ENCODE results near the gene SLC25A6. TPM values are rescaled to one million over a fixed set of nuclear protein-coding genes. Genes with fewer than 3 reads are reported as not detected.
"Not testable (repeated sequence)": the region's sequence is repeated elsewhere in the genome, so short reads cannot be mapped to it uniquely, and the experiment has no call there.

Gene SLC25A6
- total RNA-seq, 1 donor from 2014 or later = 442 TPM

GRCh38 chrX:1378306-1378759, 13.6 kb downstream of the SLC25A6 start:
- no peak overlapping the region for H3K4me3 ChIP-seq
- H3K9me3 ChIP-seq = no peaks in the 10 kb centered on the region
- intact Hi-C loops (cut with DNase I) = no loop called here
- no peak for DNase-seq (ENCODE audit: extremely low spot score in 2 of 2)
- H3K27me3 ChIP-seq = no peaks in the 10 kb centered on the region
- TF ChIP-seq POLR2AphosphoS5 (IDR thresholded peaks at IDR 0.05; ENCODE audit: insufficient read depth in 1 of 2, low read depth in 1 of 2) = no peak
- no peak for TF ChIP-seq CTCF (IDR thresholded peaks at IDR 0.05)
- TF ChIP-seq POLR2A (IDR thresholded peaks at IDR 0.05) = no peak
- H3K27ac ChIP-seq = no peak overlapping the region
- no peaks in the 10 kb centered on the region for H3K4me1 ChIP-seq
- no peaks in the 10 kb centered on the region for H3K36me3 ChIP-seq

- H3K27me3 ChIP-seq = no peaks in the 10 kb centered on the region
- H3K27ac ChIP-seq = no peak overlapping the region
- intact Hi-C loops (cut with DNase I) = no loop called here
- no peak for DNase-seq (ENCODE audit: extremely low spot score in 2 of 2)
- no peaks in the 10 kb centered on the region for H3K4me1 ChIP-seq
- TF ChIP-seq POLR2A (IDR thresholded peaks at IDR 0.05) (no peak), POLR2AphosphoS5 (IDR thresholded peaks at IDR 0.05; ENCODE audit: insufficient read depth in 1 of 2, low read depth in 1 of 2) (no peak), CTCF (IDR thresholded peaks at IDR 0.05) (no peak)
- H3K9me3 ChIP-seq = no peaks in the 10 kb centered on the region
- H3K36me3 ChIP-seq = peaks cover 0 to 4% of the 10 kb centered on the region in 2 donors
- H3K4me3 ChIP-seq = no peak overlapping the region
These were observed 23.6 kb downstream of the SLC25A6 start for GRCh38 chrX:1368385-1368698.

- H3K4me1 ChIP-seq; H3K9me3 ChIP-seq; H3K27ac ChIP-seq; intact Hi-C loops (cut with DNase I); H3K4me3 ChIP-seq; H3K27me3 ChIP-seq; H3K36me3 ChIP-seq; DNase-seq (ENCODE audit: extremely low spot score in 2 of 2): not testable (repeated sequence)
These were observed 25.6 kb downstream of the SLC25A6 start for GRCh38 chrX:1366363-1366762.

- no peak for DNase-seq (ENCODE audit: extremely low spot score in 2 of 2)
- intact Hi-C loops (cut with DNase I) = no loop called here
- Histone ChIP-seq H3K4me3 (no peak overlapping the region), H3K9me3 (no peaks in the 10 kb centered on the region), H3K36me3 (peaks cover 0 to 21% of the 10 kb centered on the region in 2 donors), H3K4me1 (no peaks in the 10 kb centered on the region), H3K27me3 (no peaks in the 10 kb centered on the region), H3K27ac (no peak overlapping the region)
- TF ChIP-seq POLR2AphosphoS5 (IDR thresholded peaks at IDR 0.05; ENCODE audit: insufficient read depth in 1 of 2, low read depth in 1 of 2) (no peak), POLR2A (IDR thresholded peaks at IDR 0.05) (no peak), CTCF (IDR thresholded peaks at IDR 0.05) (no peak)
These were observed 30.0 kb downstream of the SLC25A6 start for GRCh38 chrX:1361910-1362309.

GRCh38 chrX:1361275-1361674, 30.6 kb downstream of the SLC25A6 start:
- no peak overlapping the region for H3K27ac ChIP-seq
- no peaks in the 10 kb centered on the region for H3K27me3 ChIP-seq
- H3K36me3 ChIP-seq = peaks cover 0 to 21% of the 10 kb centered on the region in 2 donors
- H3K4me3 ChIP-seq = no peak overlapping the region
- DNase-seq (ENCODE audit: extremely low spot score in 2 of 2) = no peak
- H3K9me3 ChIP-seq = no peaks in the 10 kb centered on the region
- TF ChIP-seq POLR2AphosphoS5 (IDR thresholded peaks at IDR 0.05; ENCODE audit: insufficient read depth in 1 of 2, low read depth in 1 of 2) (no peak), POLR2A (IDR thresholded peaks at IDR 0.05) (no peak), CTCF (IDR thresholded peaks at IDR 0.05) (no peak)
- intact Hi-C loops (cut with DNase I) = no loop called here
- H3K4me1 ChIP-seq = no peaks in the 10 kb centered on the region

- peaks cover 0 to 21% of the 10 kb centered on the region in 2 donors for H3K36me3 ChIP-seq
- intact Hi-C loops (cut with DNase I) = no loop called here
- H3K27ac ChIP-seq = no peak overlapping the region
- no peak overlapping the region for H3K4me3 ChIP-seq
- DNase-seq (ENCODE audit: extremely low spot score in 2 of 2) = no peak
- no peaks in the 10 kb centered on the region for H3K4me1 ChIP-seq
- no peaks in the 10 kb centered on the region for H3K9me3 ChIP-seq
- H3K27me3 ChIP-seq = no peaks in the 10 kb centered on the region
- TF ChIP-seq POLR2AphosphoS5 (IDR thresholded peaks at IDR 0.05; ENCODE audit: insufficient read depth in 1 of 2, low read depth in 1 of 2) = no peak
- TF ChIP-seq CTCF (IDR thresholded peaks at IDR 0.05) = no peak
- TF ChIP-seq POLR2A (IDR thresholded peaks at IDR 0.05) = no peak
These were observed 31.7 kb downstream of the SLC25A6 start for GRCh38 chrX:1360171-1360570.
